Measurements from ENCODE around the gene FAM32A. TPM values are rescaled to one million over a fixed set of nuclear protein-coding genes. Genes with fewer than 3 reads are reported as not detected.

FAM32A gene
- total RNA-seq, 2 donors from 2014 or later: 74.8 to 75.5 TPM

- TF ChIP-seq CTCF (IDR thresholded peaks at IDR 0.05): no peak
- Histone ChIP-seq H3K27ac (no peak overlapping the region), H3K9me3 (no peaks in the 10 kb centered on the region), H3K27me3 (replicated peaks; ENCODE audit: insufficient read depth) (no peaks in the 10 kb centered on the region), H3K4me3 (no peak overlapping the region), H3K4me1 (ENCODE audit: control insufficient read depth in 1 of 2, low read depth in 2 of 2) (no peaks in the 10 kb centered on the region), H3K36me3 (no peaks in the 10 kb centered on the region)
- DNase-seq (ENCODE audit: low spot score): no peak
- ATAC-seq (ENCODE audit: insufficient number of reproducible peaks, low FRiP score, low read depth): no peak
Observed at GRCh38 chr19:16142032-16142580, 43.1 kb upstream of the FAM32A start.

GRCh38 chr19:16143399-16144215 lies 41.6 kb upstream of the FAM32A start, which contains the start of gene HSH2D:
Gene HSH2D, plus strand, starts transcription at chr19:16143685. Its CDS starts 5,066 bp downstream, at chr19:16148751.
- H3K9me3 ChIP-seq: no peaks in the 10 kb centered on the region
- H3K4me3 ChIP-seq: peak within 1 kb of the TSS; percentile 49

GRCh38 chr19:16144216-16144581 lies 41.0 kb upstream of the FAM32A start:
- no peak for DNase-seq (ENCODE audit: low spot score)
- Histone ChIP-seq H3K27me3 (replicated peaks; ENCODE audit: insufficient read depth) (no peaks in the 10 kb centered on the region), H3K27ac (no peak overlapping the region), H3K4me3 (peak overlapping the region; percentile 49), H3K36me3 (no peaks in the 10 kb centered on the region), H3K9me3 (no peaks in the 10 kb centered on the region), H3K4me1 (ENCODE audit: control insufficient read depth in 1 of 2, low read depth in 2 of 2) (no peaks in the 10 kb centered on the region)
- no peak for TF ChIP-seq CTCF (IDR thresholded peaks at IDR 0.05)
- ATAC-seq (ENCODE audit: insufficient number of reproducible peaks, low FRiP score, low read depth): no peak

More at GRCh38 chr19:16143399-16144215, 41.6 kb upstream of the FAM32A start, which contains the start of gene HSH2D:
- H3K4me1 ChIP-seq (ENCODE audit: control insufficient read depth in 1 of 2, low read depth in 2 of 2): no peaks in the 10 kb centered on the region
- no peak for ATAC-seq (ENCODE audit: insufficient number of reproducible peaks, low FRiP score, low read depth)
- no peak for TF ChIP-seq CTCF (IDR thresholded peaks at IDR 0.05)
- no peak within 1 kb of the TSS for H3K27ac ChIP-seq
- no peaks in the 10 kb centered on the region for H3K36me3 ChIP-seq
- no peak for DNase-seq (ENCODE audit: low spot score)
- H3K27me3 ChIP-seq (replicated peaks; ENCODE audit: insufficient read depth): no peaks in the 10 kb centered on the region

- Histone ChIP-seq H3K27ac (no peak overlapping the region), H3K4me3 (no peak overlapping the region)
Observed at GRCh38 chr19:16146112-16146511, 39.1 kb upstream of the FAM32A start.

More at GRCh38 chr19:16146112-16146511, 39.1 kb upstream of the FAM32A start:
- Histone ChIP-seq H3K4me1 (ENCODE audit: control insufficient read depth in 1 of 2, low read depth in 2 of 2) (no peaks in the 10 kb centered on the region), H3K9me3 (no peaks in the 10 kb centered on the region), H3K27me3 (replicated peaks; ENCODE audit: insufficient read depth) (no peaks in the 10 kb centered on the region), H3K36me3 (no peaks in the 10 kb centered on the region)
- TF ChIP-seq CTCF (IDR thresholded peaks at IDR 0.05): no peak
- DNase-seq (ENCODE audit: low spot score) (no peak), ATAC-seq (ENCODE audit: insufficient number of reproducible peaks, low FRiP score, low read depth) (no peak)

Data from thoracic aorta (tissue), 2 donors.